GM12891 (cell line): ENCODE results near the gene TBC1D20.

Experiments used
- DNase-seq: peaks from one replicate; pipeline ENCODE4 v3.0.0; 2011; ENCODE audit warnings: low spot score; ENCODE audit not compliant: insufficient read length
- FAIRE-seq: peaks from 2 replicates; lab custom pipeline; 2011; peaks lifted over from hg19 to GRCh38; lab: Jason Lieb, UNC
- PAX5 ChIP-seq: IDR thresholded peaks from 2 replicates; pipeline ENCODE4 v1.6.1; 2011; ENCODE audit warnings: low read length, moderate library complexity, mild to moderate bottlenecking; ENCODE audit not compliant: insufficient read depth, severe bottlenecking
- POLR2A ChIP-seq: IDR thresholded peaks from 2 replicates; pipeline ENCODE4 v1.6.1; 2011; ENCODE audit warnings: low read depth, low read length, control low read depth
- POLR2AphosphoS5 ChIP-seq: IDR thresholded peaks from 2 replicates; pipeline ENCODE4 v1.6.1; 2011; ENCODE audit warnings: low read depth, low read length, control low read depth
- POU2F2 ChIP-seq: IDR thresholded peaks from 2 replicates; pipeline ENCODE4 v1.6.1; 2011; ENCODE audit warnings: low read depth, mild to moderate bottlenecking, control low read depth, low read length, moderate library complexity
- SPI1 ChIP-seq: IDR thresholded peaks from 2 replicates; pipeline ENCODE4 v1.6.1; 2011; ENCODE audit warnings: low read depth, low read length, control low read depth
- TAF1 ChIP-seq: IDR thresholded peaks from 2 replicates; pipeline ENCODE4 v1.6.1; 2011; ENCODE audit warnings: low read depth, low read length, control low read depth

TBC1D20 gene

GRCh38 chr20:409697-410559 lies 52.4 kb downstream of the TBC1D20 start:
- FAIRE-seq (no peak), DNase-seq (no peak)
- TF ChIP-seq POU2F2 (no peak), PAX5 (no peak), POLR2AphosphoS5 (no peak), SPI1 (no peak), POLR2A (no peak), TAF1 (no peak)

- TF ChIP-seq SPI1 (0 out of 2 replicates have a peak, but pooled peaks have one; percentile 0), POU2F2 (no peak)
- DNase-seq, result no peak
- peak; percentile 5 for FAIRE-seq
Observed at GRCh38 chr20:408843-409696, 53.3 kb downstream of the TBC1D20 start.

GRCh38 chr20:407953-408842 lies 54.1 kb downstream of the TBC1D20 start, which contains the start of gene RBCK1:
TSS of gene RBCK1 (plus strand) at chr20:408299. CDS start at chr20:408758, 459 bp downstream.
- peak; percentile 39; the same call in 1 of the 2 replicates for TF ChIP-seq TAF1
- peak; percentile 64 for TF ChIP-seq POLR2A
- no peak for TF ChIP-seq POU2F2
- TF ChIP-seq SPI1, result no peak
- peak; percentile 71 for TF ChIP-seq POLR2AphosphoS5
- FAIRE-seq (peak; percentile 74), DNase-seq (peak; percentile 99)

GRCh38 chr20:407133-407952 lies 55.0 kb downstream of the TBC1D20 start:
- peak; percentile 90 for FAIRE-seq
- TF ChIP-seq POLR2AphosphoS5, result peak; percentile 19; the same call in 1 of the 2 replicates
- TF ChIP-seq SPI1, result no peak
- no peak; the same call in none of the 2 replicates for TF ChIP-seq POLR2A
- TF ChIP-seq PAX5, result no peak
- no peak for TF ChIP-seq TAF1
- peak; percentile 42; the same call in 1 of the 2 replicates for TF ChIP-seq POU2F2

GRCh38 chr20:406200-407132 lies 55.9 kb downstream of the TBC1D20 start:
- FAIRE-seq (no peak), DNase-seq (no peak)
- TF ChIP-seq TAF1 (no peak), POLR2A (no peak), PAX5 (no peak), POU2F2 (no peak), SPI1 (no peak), POLR2AphosphoS5 (no peak)

More at GRCh38 chr20:407133-407952, 55.0 kb downstream of the TBC1D20 start:
- DNase-seq, result peak; percentile 85

GRCh38 chr20:404088-404487 lies 58.2 kb downstream of the TBC1D20 start:
- no peak for TF ChIP-seq PAX5
- TF ChIP-seq POLR2A, result no peak
- no peak for TF ChIP-seq TAF1
- no peak for TF ChIP-seq POU2F2
- TF ChIP-seq POLR2AphosphoS5, result no peak
- TF ChIP-seq SPI1, result no peak
- no peak for DNase-seq
- no peak for FAIRE-seq

- DNase-seq (no peak), FAIRE-seq (no peak)
- TF ChIP-seq POLR2AphosphoS5 (no peak), PAX5 (no peak), SPI1 (no peak), POLR2A (no peak), POU2F2 (no peak), TAF1 (no peak)
Observed at GRCh38 chr20:403582-403957, 58.8 kb downstream of the TBC1D20 start.
